ENCODE data around the gene G2E3. TPM values are rescaled to one million over a fixed set of nuclear protein-coding genes. Genes with fewer than 3 reads are reported as not detected.

G2E3 gene
- total and polyA plus RNA-seq, 2 of the 4 experiments (the other 2 are of a cell fraction), result 9.6 to 19.4 TPM

DNA sequence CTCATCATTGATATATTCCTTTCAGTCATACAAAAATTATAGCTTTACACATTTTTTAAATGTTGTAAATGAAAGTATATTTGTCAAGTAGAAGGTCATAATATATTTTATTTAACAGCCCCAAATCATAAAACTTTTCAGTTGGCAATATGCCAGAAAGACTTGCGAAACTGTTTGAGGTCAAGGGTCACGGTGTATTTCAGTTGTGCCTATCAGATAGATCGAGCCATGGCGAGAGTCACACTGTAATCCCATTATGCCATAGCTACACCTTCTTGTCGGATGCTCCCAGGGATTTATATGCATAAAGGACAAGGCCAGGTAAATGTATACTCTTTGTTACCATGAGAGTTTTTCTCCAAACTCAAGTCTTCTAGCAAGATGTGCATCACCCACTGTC, 26.7 kb upstream of the G2E3 start:
- DNase-seq (no peak), ATAC-seq (ENCODE audit: low read depth) (no peak)
- Histone ChIP-seq H2BK15ac (ENCODE audit: low read depth, low read length) (no peak overlapping the region), H3K79me1 (ENCODE audit: low read depth in 1 of 2, low read length in 2 of 2) (no peaks in the 10 kb centered on the region), H3K18ac (ENCODE audit: low read depth, low read length) (no peak overlapping the region), H3K4ac (ENCODE audit: low read depth, low read length) (no peak overlapping the region), H3K56ac (ENCODE audit: extremely low read depth, insufficient read depth, low read length) (no peak overlapping the region), H3K9me3 (ENCODE audit: control insufficient read depth, insufficient read depth, low read length) (no peaks in the 10 kb centered on the region), H3K27me3 (ENCODE audit: control insufficient read depth, insufficient read depth, low read length) (no peaks in the 10 kb centered on the region; the same call in 1 of the 2 replicates), H4K20me1 (ENCODE audit: insufficient read depth, low read length) (no peaks in the 10 kb centered on the region), H2AFZ (replicated peaks; ENCODE audit: low read length, poor library complexity) (no peak overlapping the region), H2AK5ac (ENCODE audit: low read depth, low read length) (no peak overlapping the region), H2BK120ac (ENCODE audit: low read depth, low read length) (no peak overlapping the region), H3K4me2 (ENCODE audit: low read depth, low read length) (no peak overlapping the region), H3K4me1 (ENCODE audit: control insufficient read depth, insufficient read depth, low read length) (no peaks in the 10 kb centered on the region), H4K5ac (ENCODE audit: low read depth, low read length) (no peak overlapping the region), H4K8ac (ENCODE audit: low read depth in 2 of 2, low read length in 2 of 2) (no peak overlapping the region), H2BK5ac (ENCODE audit: low read depth, low read length, poor library complexity, severe bottlenecking) (no peak overlapping the region), H2BK20ac (ENCODE audit: low read depth, low read length) (no peak overlapping the region), H3K36me3 (ENCODE audit: control insufficient read depth, insufficient read depth, low read length) (no peaks in the 10 kb centered on the region), H4K91ac (ENCODE audit: insufficient read depth, low read depth, low read length) (no peak overlapping the region), H3K23ac (ENCODE audit: low read depth, low read length) (no peak overlapping the region), H3K14ac (replicated peaks; ENCODE audit: low read depth, low read length) (no peak overlapping the region), H3K9ac (ENCODE audit: low read depth, low read length) (no peak overlapping the region), H3K9me1 (ENCODE audit: insufficient read depth, low read length) (no peaks in the 10 kb centered on the region), H2AK9ac (replicated peaks; ENCODE audit: low read depth, low read length, poor library complexity) (no peak overlapping the region), H3K27ac (ENCODE audit: insufficient read depth, low read length) (no peak overlapping the region), H3K4me3 (ENCODE audit: insufficient read depth, low read depth, low read length) (no peak overlapping the region)
- peak; percentile 52 for TF ChIP-seq CEBPB (IDR thresholded peaks at IDR 0.05; ENCODE audit: low read depth, low read length)
- TF ChIP-seq, protein P1, sequence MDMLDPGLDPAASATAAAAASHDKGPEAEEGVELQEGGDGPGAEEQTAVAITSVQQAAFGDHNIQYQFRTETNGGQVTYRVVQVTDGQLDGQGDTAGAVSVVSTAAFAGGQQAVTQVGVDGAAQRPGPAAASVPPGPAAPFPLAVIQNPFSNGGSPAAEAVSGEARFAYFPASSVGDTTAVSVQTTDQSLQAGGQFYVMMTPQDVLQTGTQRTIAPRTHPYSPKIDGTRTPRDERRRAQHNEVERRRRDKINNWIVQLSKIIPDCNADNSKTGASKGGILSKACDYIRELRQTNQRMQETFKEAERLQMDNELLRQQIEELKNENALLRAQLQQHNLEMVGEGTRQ (IDR thresholded peaks at IDR 0.05; ENCODE audit: low read depth, low read length), result no peak
- dilution Hi-C loops (cut with HindIII; ENCODE audit: low sequenced_read_pairs, unreplicated experiment) (no loop called here), in situ Hi-C loops (cut with MboI; ENCODE audit: low sequenced_read_pairs) (no loop called here), intact Hi-C loops (cut with micrococcal nuclease) (no loop called here)
- WGBS, 2 experiments (ENCODE audit: extremely low coverage in 2 of 2, insufficient read length in 1 of 2), result no CpG with 5 or more reads among the region's 5 CpGs
- BruUV-seq (replicated peaks), result no TSS peak
- ChIA-PET POLR2A (ENCODE audit: unreplicated experiment) (no interaction called here), CTCF (interaction anchor here (0.9 kb wide), 1 partner anchor 10 kb away, joined by 3 read pairs; no protein-coding TSS in a partner anchor)

All from IMR-90 (cell line).